ENCODE data around the gene SNTB2. TPM values are rescaled to one million over a fixed set of nuclear protein-coding genes. Genes with fewer than 3 reads are reported as not detected.

Gene SNTB2
- total and polyA plus RNA-seq, 2 of the 4 experiments (the other 2 are of a cell fraction) = 23.5 to 47.5 TPM

DNA sequence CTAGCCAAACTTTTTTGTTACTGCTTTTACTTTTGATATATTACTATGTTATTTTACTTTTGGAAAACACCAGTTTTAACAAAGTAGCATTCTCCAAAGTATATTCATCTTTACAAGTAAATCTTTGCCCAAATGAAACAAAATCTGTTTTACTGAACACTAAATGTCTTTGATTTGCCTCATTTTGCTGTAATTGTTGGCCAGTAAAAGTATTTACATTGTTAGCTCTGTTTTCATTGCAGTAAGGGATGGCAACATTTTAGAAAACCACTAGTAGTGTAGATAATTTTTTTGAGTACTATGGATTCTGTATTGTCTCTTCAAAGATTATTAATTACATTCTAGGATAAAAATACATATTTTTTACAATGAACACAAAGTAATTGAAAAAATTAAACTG is 10.6 kb downstream of the SNTB2 start:
- no peak overlapping the region for H3K4ac ChIP-seq (ENCODE audit: low read depth, low read length)
- H3K27ac ChIP-seq (ENCODE audit: insufficient read depth, low read length) = peak overlapping the region; percentile 72; the same call in 1 of the 2 replicates
- H3K4me2 ChIP-seq (ENCODE audit: low read depth, low read length) = peak overlapping the region; percentile 15; the same call in 1 of the 2 replicates
- no peaks in the 10 kb centered on the region for H3K9me3 ChIP-seq (ENCODE audit: control insufficient read depth, insufficient read depth, low read length)
- H3K27me3 ChIP-seq (ENCODE audit: control insufficient read depth, insufficient read depth, low read length) = no peaks in the 10 kb centered on the region
- ATAC-seq (ENCODE audit: low read depth) (no peak), DNase-seq (no peak)
- no peak overlapping the region for H2AK5ac ChIP-seq (ENCODE audit: low read depth, low read length)
- H2AFZ ChIP-seq (replicated peaks; ENCODE audit: low read length, poor library complexity) = no peak overlapping the region
- no TSS peak for BruUV-seq (replicated peaks)
- H4K8ac ChIP-seq (ENCODE audit: low read depth in 2 of 2, low read length in 2 of 2) = no peak overlapping the region
- H2AK9ac ChIP-seq (replicated peaks; ENCODE audit: low read depth, low read length, poor library complexity) = no peak overlapping the region
- no peak overlapping the region for H3K23ac ChIP-seq (ENCODE audit: low read depth, low read length)
- no peaks in the 10 kb centered on the region for H3K36me3 ChIP-seq (ENCODE audit: control insufficient read depth, insufficient read depth, low read length)
- H2BK120ac ChIP-seq (ENCODE audit: low read depth, low read length) = no peak overlapping the region
- ChIA-PET POLR2A (ENCODE audit: unreplicated experiment) (interaction anchor here (1.6 kb wide), 1 partner anchor 10 kb away, joined by 3 read pairs; no protein-coding TSS in a partner anchor), CTCF (interaction anchor here (0.6 kb wide), 1 partner anchor 37 kb away, joined by 4 read pairs; no protein-coding TSS in a partner anchor)
- in situ Hi-C loops (cut with MboI; ENCODE audit: low sequenced_read_pairs) (no loop called here), dilution Hi-C loops (cut with HindIII; ENCODE audit: low sequenced_read_pairs, unreplicated experiment) (no loop called here), intact Hi-C loops (cut with micrococcal nuclease) (no loop called here)
- H3K4me3 ChIP-seq (ENCODE audit: insufficient read depth, low read depth, low read length) = no peak overlapping the region
- H3K14ac ChIP-seq (replicated peaks; ENCODE audit: low read depth, low read length) = no peak overlapping the region
- peaks cover 25% of the 10 kb centered on the region for H3K9me1 ChIP-seq (ENCODE audit: insufficient read depth, low read length)
- no peak overlapping the region for H2BK15ac ChIP-seq (ENCODE audit: low read depth, low read length)
- H3K4me1 ChIP-seq (ENCODE audit: control insufficient read depth, insufficient read depth, low read length) = peaks cover 37% of the 10 kb centered on the region
- H3K79me1 ChIP-seq (ENCODE audit: low read depth in 1 of 2, low read length in 2 of 2) = peaks cover 9 to 68% of the 10 kb centered on the region in 2 experiments
- H2BK20ac ChIP-seq (ENCODE audit: low read depth, low read length) = no peak overlapping the region
- no peak overlapping the region for H4K91ac ChIP-seq (ENCODE audit: insufficient read depth, low read depth, low read length)
- peaks cover 39% of the 10 kb centered on the region; the same call in 1 of the 2 replicates for H4K20me1 ChIP-seq (ENCODE audit: insufficient read depth, low read length)
- no peak for TF ChIP-seq RFX5 (IDR thresholded peaks at IDR 0.05; ENCODE audit: low read depth, low read length)
- TF ChIP-seq RCOR1 (IDR thresholded peaks at IDR 0.05; ENCODE audit: insufficient replicate concordance, low read length) = no peak
- no peak for TF ChIP-seq CHD1 (IDR thresholded peaks at IDR 0.05; ENCODE audit: low read depth, low read length)
- TF ChIP-seq, protein P1, sequence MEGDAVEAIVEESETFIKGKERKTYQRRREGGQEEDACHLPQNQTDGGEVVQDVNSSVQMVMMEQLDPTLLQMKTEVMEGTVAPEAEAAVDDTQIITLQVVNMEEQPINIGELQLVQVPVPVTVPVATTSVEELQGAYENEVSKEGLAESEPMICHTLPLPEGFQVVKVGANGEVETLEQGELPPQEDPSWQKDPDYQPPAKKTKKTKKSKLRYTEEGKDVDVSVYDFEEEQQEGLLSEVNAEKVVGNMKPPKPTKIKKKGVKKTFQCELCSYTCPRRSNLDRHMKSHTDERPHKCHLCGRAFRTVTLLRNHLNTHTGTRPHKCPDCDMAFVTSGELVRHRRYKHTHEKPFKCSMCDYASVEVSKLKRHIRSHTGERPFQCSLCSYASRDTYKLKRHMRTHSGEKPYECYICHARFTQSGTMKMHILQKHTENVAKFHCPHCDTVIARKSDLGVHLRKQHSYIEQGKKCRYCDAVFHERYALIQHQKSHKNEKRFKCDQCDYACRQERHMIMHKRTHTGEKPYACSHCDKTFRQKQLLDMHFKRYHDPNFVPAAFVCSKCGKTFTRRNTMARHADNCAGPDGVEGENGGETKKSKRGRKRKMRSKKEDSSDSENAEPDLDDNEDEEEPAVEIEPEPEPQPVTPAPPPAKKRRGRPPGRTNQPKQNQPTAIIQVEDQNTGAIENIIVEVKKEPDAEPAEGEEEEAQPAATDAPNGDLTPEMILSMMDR (conservative IDR thresholded peaks at IDR 0.05; ENCODE audit: low read depth, low read length) = no peak
- TF ChIP-seq MXI1 (IDR thresholded peaks at IDR 0.05; ENCODE audit: borderline replicate concordance, low read depth, low read length) = no peak
- no peak for TF ChIP-seq POLR2A (IDR thresholded peaks at IDR 0.05; ENCODE audit: low read depth, low read length)
- TF ChIP-seq MAZ (IDR thresholded peaks at IDR 0.05; ENCODE audit: borderline replicate concordance, low read depth, low read length) = no peak
- no peak for TF ChIP-seq SMC3 (IDR thresholded peaks at IDR 0.05; ENCODE audit: low read depth, low read length)
- no peak for TF ChIP-seq MAFK (IDR thresholded peaks at IDR 0.05; ENCODE audit: low read depth, low read length)
- TF ChIP-seq ELK1 (IDR thresholded peaks at IDR 0.05; ENCODE audit: borderline replicate concordance, low read depth, low read length) = no peak
- TF ChIP-seq NFE2L2 (IDR thresholded peaks at IDR 0.05; ENCODE audit: low read depth, low read length) = no peak
- TF ChIP-seq CEBPB (IDR thresholded peaks at IDR 0.05; ENCODE audit: low read depth, low read length) = no peak
- TF ChIP-seq FOS (IDR thresholded peaks at IDR 0.05; ENCODE audit: low read depth, low read length) = no peak
- no peak for TF ChIP-seq RAD21 (IDR thresholded peaks at IDR 0.05; ENCODE audit: low read length)
- no peak for TF ChIP-seq BHLHE40 (IDR thresholded peaks at IDR 0.05; ENCODE audit: low read depth, low read length)
- no peak for TF ChIP-seq USF2 (IDR thresholded peaks at IDR 0.05; ENCODE audit: low read depth, low read length)
- no peak overlapping the region for H3K18ac ChIP-seq (ENCODE audit: low read depth, low read length)
- H3K9ac ChIP-seq (ENCODE audit: low read depth, low read length) = no peak overlapping the region
- no peak overlapping the region for H3K56ac ChIP-seq (ENCODE audit: extremely low read depth, insufficient read depth, low read length)
- peak overlapping the region; percentile 67 for H2BK5ac ChIP-seq (ENCODE audit: low read depth, low read length, poor library complexity, severe bottlenecking)
- no peak overlapping the region for H4K5ac ChIP-seq (ENCODE audit: low read depth, low read length)

Measured in IMR-90 (cell line).